ENCODE data around the gene NEUROG3.

DNA sequence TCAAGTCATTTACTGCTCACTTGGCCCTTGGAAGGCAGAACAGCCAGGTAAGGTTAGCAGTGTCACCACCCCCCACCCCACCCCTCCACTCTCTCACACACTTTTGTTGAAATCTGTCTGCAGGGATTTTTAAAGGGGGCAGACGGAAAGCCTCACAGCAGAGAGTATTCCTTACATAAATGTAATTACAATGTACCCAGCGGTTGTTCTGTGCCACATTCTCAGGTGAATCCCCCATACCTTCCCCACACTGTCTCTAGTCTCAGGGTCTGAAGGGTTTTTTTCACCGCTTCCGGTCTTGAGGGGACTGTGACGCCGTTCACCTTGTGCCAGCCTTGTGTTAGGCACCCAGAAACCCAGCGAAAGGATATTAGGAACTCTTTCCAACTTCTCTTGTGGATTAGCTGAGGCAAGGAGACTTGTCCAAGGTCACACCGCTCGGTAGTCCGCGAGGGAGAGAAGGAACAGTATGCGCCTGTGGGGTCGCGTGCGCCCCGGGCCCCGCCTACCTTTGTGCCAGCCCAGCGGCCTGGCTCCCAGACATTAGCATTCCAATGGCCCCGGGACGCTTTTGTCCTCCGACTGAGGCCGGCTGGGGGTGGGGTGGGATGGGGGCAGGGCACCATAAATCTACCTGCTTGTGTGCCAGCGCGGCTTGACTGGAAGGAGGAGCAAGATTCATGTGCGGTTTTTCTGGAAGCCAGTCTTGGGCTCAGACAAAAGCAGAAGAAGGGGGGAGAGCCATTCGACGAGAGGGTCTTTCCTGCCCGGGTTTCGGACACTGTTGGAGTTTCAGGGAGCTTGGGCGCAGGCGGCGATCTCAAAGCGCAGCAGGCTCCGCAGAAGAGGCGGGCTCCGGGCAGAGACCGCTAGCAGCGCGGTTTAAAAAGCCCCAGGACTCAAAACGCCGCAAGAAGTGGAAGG is 4.5 kb downstream of the NEUROG3 start:
- no peak for TF ChIP-seq POLR2A (IDR thresholded peaks at IDR 0.05; ENCODE audit: low read length)
- TF ChIP-seq GATA1 (IDR thresholded peaks at IDR 0.05; ENCODE audit: low read depth, low read length) = no peak
